OCI-M1 (cell line): Measurements from ENCODE around the gene TSPAN9.
A peak's percentile ranks its signal among the peaks of the same experiment; 100 is the strongest.

Experiments used
- DNase-seq: peaks from one replicate; lab custom pipeline; 2025; lab: John Stamatoyannopoulos, UW

The TSPAN9 gene

DNA sequence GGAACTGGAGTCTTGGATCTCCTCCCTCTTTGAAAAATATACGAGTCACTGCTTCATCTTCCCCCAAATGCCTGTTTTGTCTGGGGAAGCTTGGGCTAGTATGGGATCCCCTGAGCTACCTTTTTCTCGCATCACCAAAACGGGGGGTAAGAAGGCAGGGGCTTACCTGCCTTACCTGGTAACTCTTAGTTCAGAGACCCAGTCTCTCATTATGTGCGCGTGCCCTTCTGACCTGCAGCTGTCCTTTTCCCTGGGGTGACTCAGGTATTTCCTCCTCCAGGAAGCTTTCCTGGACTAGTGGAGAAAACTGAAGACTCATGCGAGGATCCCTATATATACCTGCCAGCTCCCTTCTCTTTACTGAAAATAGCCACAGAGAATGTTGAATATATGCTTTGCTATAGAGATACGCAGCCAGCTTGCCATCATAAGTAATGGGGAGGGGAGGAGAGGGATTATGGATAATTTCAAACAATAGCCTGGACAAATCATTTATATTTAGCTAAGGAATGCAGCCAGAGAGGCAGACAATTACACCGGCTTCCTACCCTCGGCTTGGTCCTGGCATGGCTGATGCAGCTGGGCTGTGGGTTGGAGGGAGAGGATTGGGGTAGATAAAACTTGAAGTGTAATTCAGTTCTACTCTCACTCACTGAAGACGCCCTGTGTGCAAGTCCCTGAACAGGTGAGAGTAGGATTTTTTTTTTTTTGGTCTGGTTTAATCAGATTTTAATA, 1.1 kb downstream of the TSPAN9 start:
- DNase-seq = no peak

DNA sequence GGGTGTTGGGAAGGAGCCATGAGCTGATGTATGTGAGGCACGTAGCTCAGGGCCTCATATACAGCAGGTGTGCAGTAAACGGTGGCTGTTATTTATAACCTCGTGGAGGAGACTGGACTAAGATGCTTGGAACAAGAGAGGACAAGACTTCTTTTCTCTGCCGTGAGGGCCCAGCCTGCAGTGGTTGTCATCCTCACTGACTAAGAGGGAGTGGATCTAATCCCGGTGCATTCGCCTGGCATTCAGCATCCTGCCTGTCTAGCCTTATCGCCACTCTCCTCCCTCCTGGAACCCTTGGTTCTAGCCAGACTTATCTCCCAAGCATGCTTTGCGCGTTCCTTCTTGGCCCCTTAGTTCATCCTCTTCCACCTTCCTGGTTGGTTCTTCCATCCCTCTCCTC, 3.9 kb downstream of the TSPAN9 start:
- DNase-seq = no peak

DNA sequence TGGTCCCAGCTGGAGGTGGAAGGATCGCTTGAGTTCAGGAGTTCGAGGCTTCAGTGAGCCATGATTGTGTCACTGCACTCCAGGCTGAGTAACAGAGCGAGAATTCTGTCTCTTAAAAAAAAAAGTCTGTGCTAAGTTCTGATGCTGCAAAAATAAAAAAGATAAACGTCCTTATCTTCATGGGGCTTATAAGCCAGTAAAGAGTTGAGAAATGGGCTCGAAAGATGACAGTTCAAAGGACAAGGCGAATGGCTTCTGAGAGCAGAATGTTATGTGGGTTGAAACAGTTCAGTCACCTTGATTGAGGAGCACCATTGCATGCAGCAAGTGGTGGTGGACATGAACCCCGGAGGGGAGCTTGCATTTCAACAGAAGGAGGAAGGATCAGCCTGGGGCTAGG, 4.7 kb downstream of the TSPAN9 start:
- no peak for DNase-seq

- no peak for DNase-seq
These were observed 6.2 kb downstream of the TSPAN9 start for GRCh38 chr12:3083241-3083920.

GRCh38 chr12:3083921-3084347, 6.8 kb downstream of the TSPAN9 start:
- no peak for DNase-seq

DNA sequence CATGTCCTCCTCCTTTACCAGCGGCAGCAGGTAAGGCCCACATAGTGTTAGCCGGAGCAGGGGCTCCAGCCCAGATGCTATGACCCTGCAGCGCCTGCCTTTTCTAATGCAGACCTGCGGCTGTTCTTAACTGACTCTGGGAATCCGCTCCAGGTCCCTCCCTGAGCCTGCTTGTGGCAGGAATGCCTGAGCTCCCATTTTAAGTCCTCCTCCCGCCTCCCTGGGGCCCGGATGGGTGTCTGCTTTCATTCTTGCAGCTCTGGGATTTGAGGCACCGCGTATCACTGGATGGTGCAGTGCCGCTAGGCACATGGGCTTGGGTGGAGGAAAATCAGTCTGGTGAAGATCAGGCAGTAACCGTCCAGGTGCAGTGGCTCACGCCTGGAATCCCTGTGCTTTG, 7.6 kb downstream of the TSPAN9 start:
- no peak for DNase-seq

GRCh38 chr12:3085341-3086139, 8.4 kb downstream of the TSPAN9 start:
- no peak for DNase-seq

- no peak for DNase-seq
These were observed 9.0 kb downstream of the TSPAN9 start for GRCh38 chr12:3086211-3086610.

DNA sequence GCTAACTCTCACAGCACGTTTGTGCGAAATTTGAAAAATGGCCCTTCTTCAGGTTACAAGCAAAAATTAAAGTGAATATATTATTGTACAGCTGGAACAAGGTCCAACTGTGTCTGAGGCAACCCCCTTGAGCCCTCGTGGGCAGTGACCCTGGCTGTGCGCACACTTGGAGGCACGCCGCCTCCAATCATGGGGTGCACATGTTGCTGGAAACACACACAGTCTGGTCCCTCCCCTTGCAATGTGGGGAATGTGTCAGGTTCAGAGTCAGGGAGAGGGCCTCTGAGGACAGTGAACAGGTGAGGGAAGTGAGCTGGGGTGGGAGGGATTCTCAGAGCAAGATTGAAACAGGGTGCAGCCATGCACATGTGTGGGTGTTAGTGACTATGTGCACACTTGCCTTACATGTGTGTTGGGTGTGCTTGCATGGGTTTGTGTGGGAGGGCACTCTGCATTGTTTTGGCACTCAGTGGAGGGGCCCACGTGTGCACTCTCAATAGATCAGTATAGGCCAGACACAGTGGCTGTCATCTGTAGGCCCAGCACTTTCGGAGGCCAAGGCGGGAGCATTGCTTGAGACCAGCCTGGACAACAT, 9.6 kb downstream of the TSPAN9 start:
- DNase-seq = no peak

GRCh38 chr12:3087758-3088650, 10.8 kb downstream of the TSPAN9 start:
- DNase-seq = no peak

DNA sequence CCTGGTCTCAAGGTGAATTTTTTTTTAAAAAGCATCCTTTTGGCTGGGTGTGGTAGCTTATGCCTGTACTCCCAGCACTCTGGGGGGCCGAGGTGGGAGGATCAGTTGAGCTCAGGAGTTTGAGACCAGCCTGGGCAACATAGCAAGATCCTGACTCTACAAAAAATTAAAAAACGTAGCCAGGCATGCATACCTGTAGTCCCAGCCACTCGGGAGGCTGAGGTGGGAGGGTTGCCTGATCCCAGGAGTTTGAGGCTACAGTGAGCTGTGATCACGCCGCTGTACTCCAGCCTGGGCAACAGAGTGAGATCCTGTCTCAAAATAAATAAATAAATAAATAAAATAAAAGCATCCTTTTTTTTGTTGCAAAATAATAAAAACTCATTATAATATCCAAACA, 12.4 kb downstream of the TSPAN9 start:
- no peak for DNase-seq

GRCh38 chr12:3090240-3091037, 13.3 kb downstream of the TSPAN9 start:
- no peak for DNase-seq

GRCh38 chr12:3091038-3091319, 13.8 kb downstream of the TSPAN9 start:
- no peak for DNase-seq

GRCh38 chr12:3091382-3092241, 14.4 kb downstream of the TSPAN9 start:
- DNase-seq = no peak

DNA sequence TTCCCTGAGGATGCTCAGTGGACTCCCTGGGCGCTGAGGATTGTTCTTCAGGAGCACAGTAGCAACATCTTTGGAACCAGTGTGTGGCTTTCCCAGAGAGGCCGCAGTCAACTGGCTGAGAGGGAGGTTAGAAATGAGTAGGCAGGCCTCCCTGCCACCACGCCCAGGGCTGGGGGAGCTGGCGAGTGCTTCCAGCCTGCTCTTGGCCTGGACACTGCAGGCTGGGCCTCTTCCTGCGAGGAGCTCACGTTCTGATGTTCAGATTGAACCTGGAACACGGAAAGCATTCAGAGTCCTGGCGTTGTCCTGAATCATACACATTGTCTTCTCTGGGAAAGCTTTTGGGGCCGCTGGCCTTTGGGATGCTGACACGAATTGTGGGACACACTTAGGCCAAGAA, 15.6 kb downstream of the TSPAN9 start:
- no peak for DNase-seq

GRCh38 chr12:3097186-3097804, 20.1 kb downstream of the TSPAN9 start:
- DNase-seq = peak; percentile 79

DNA sequence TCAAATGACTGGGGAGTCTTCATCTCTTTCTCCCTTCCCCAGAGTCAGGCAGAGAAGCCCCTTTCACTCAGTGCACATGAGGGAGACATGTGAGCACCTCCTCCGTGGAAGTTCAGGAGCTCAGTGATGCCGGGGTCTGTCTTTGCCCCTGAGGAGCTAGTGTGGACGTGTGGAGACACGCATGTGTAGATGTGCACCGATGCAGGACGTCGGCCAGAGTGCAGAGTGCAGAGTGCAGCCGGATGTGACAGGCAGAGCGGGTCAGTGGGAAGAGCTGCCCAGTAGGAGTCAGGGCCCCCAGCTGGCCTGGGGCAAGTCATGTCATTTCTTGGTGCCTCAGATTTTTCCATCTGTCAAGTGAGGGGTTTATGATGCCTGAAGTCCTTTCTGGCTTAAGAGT, 20.7 kb downstream of the TSPAN9 start:
- DNase-seq = no peak

DNA sequence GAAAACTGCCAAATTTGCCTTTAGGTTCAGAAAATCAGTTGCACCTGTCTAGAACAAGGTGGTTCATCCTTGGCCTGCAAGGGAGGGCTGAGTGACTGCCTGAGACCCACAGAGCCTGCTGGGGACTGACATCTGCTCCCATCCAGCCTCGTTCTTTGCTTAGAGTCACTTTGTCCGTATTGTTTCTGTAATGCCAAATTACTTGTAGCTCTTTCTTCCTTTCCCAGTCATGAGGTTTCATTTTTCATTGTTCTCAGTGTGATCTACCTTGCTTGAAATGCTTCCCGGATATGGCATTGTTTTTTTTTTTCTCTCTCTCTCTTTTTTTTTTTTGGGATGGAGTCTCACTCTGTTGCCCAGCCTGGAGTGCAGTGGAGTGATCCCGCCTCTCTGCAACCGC, 21.3 kb downstream of the TSPAN9 start:
- no peak for DNase-seq

DNA sequence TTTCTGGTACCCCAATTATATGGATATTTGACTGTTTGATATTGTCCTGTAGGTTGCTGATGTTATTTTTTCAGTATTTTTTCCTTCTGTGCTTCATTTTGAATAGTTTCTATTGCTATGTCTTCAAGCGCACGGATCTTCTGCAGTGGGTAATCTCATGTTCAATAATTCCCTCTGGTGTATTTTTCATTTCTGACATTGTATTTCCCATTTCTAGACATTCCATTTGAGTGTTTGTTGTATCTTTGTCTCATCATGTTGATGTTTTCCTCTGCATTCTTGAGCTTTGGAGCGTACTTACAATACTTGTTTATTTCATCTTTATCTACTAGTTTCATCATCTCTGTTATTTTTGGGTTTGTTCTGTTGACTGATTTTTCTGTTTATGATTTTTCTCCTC, 22.0 kb downstream of the TSPAN9 start:
- no peak for DNase-seq
